GM12874 (cell line): ENCODE data around the gene CP.

ENCODE experiments used
- CTCF ChIP-seq: IDR thresholded peaks from 2 replicates; pipeline ENCODE4 v1.5.1; 2011; ENCODE audit warnings: low read depth, mild to moderate bottlenecking, control low read depth, low read length, moderate library complexity; ENCODE audit not compliant: insufficient read depth

The CP gene

GRCh38 chr3:149239357-149239936, 17.8 kb upstream of the CP start:
- TF ChIP-seq CTCF = no peak

- no peak for TF ChIP-seq CTCF
Observed at GRCh38 chr3:149235599-149236424, 14.2 kb upstream of the CP start.

GRCh38 chr3:149234671-149235245, 13.1 kb upstream of the CP start:
- TF ChIP-seq CTCF = no peak

- no peak for TF ChIP-seq CTCF
Observed at GRCh38 chr3:149233323-149233722, 11.7 kb upstream of the CP start.

GRCh38 chr3:149231871-149232270, 10.2 kb upstream of the CP start:
- TF ChIP-seq CTCF = no peak

GRCh38 chr3:149227591-149228268, 6.1 kb upstream of the CP start:
- no peak for TF ChIP-seq CTCF

- no peak for TF ChIP-seq CTCF
Observed at GRCh38 chr3:149226776-149227175, 5.1 kb upstream of the CP start.
